A549 (cell line): ENCODE data around the gene FOXK1. TPM values are rescaled to one million over a fixed set of nuclear protein-coding genes. Genes with fewer than 3 reads are reported as not detected.

Experiments
- ATAC-seq, 2 experiments: fragments of 200-7000 bp in 1 of 2; fragments of >200 bp in 1 of 2; cut with Nextera tagmentation in 1 of 2; cut with Tn5 transposase in 1 of 2; 3 replicates each; pipeline versions ENCODE4 v1.8.0 to v1.9.1; 2018 to 2020; ENCODE audit warnings: mild to moderate bottlenecking in 1 of 2, moderate library complexity in 1 of 2
- CTCF ChIA-PET: fragments of 300-600 bp; sonication (Branson Sonifier 250); formaldehyde crosslinking; extraction: SDS; loops from one replicate; lab custom pipeline; 2021; ENCODE audit warnings: antibody characterized with exemption, inconsistent platforms; lab: Yijun Ruan, JAX
- POLR2A ChIA-PET: fragments of 350-600 bp; formaldehyde crosslinking; extraction: SDS; loops from one replicate; lab custom pipeline; 2021; ENCODE audit warnings: antibody characterized with exemption, inconsistent platforms; lab: Yijun Ruan, JAX
- DNase-seq, 2 experiments: peaks; one replicate each; pipeline versions ENCODE4 v3.0.0 to v3.0.0-alpha.2; 2011 to 2016; ENCODE audit warnings: low read depth in 1 of 2, low spot score in 1 of 2
- FAIRE-seq: peaks from 2 replicates; lab custom pipeline; 2011; peaks lifted over from hg19 to GRCh38; lab: Jason Lieb, UNC
- H3K27ac ChIP-seq, 2 experiments: fragments of >200 bp; sonication (Bioruptor Twin); formaldehyde crosslinking; 3 replicates each; pipeline ENCODE4 v1.5.1; 2016 to 2017
- H3K4me1 ChIP-seq: fragments of >200 bp; sonication (Bioruptor Twin); formaldehyde crosslinking; 3 replicates; pipeline ENCODE4 v1.6.1; 2016
- H3K4me2 ChIP-seq: fragments of >200 bp; sonication (Bioruptor Twin); formaldehyde crosslinking; 3 replicates; pipeline ENCODE4 v1.6.1; 2016
- H3K4me3 ChIP-seq: fragments of >200 bp; sonication (Bioruptor Twin); formaldehyde crosslinking; 3 replicates; pipeline ENCODE4 v1.5.1; 2016
- H3K9me3 ChIP-seq: fragments of >200 bp; sonication (Bioruptor Twin); formaldehyde crosslinking; 3 replicates; pipeline ENCODE4 v1.6.1; 2016
- ATOH8 ChIP-seq: fragments of 250-450 bp; sonication (Bioruptor Pico); IDR thresholded peaks from 2 replicates; pipeline ENCODE4 v1.5.0; 2020; ENCODE audit warnings: low read depth, mild to moderate bottlenecking, moderate library complexity
- CBX2 ChIP-seq: fragments of 200-600 bp; sonication (generic); IDR thresholded peaks from 2 replicates; pipeline ENCODE4 v1.6.1; 2016; ENCODE audit warnings: low read depth, mild to moderate bottlenecking, borderline replicate concordance
- CEBPB ChIP-seq, 2 experiments: fragments of >200 bp in 1 of 2; sonication (Bioruptor Twin) in 1 of 2; formaldehyde crosslinking in 1 of 2; IDR thresholded peaks; 2 replicates each; pipeline ENCODE4 v1.6.1; 2012 to 2016
- EHF ChIP-seq: fragments of 250-450 bp; sonication (Bioruptor Pico); IDR thresholded peaks from 2 replicates; pipeline ENCODE4 v1.5.0; 2020; ENCODE audit warnings: mild to moderate bottlenecking
- ESRRA ChIP-seq: fragments of 150-350 bp; IDR thresholded peaks from 2 replicates; pipeline ENCODE4 v1.6.1; 2014; ENCODE audit warnings: mild to moderate bottlenecking, low read length, borderline replicate concordance
- FOSB ChIP-seq: fragments of 250-450 bp; sonication (Bioruptor Pico); IDR thresholded peaks from 2 replicates; pipeline ENCODE4 v1.5.0; 2020; ENCODE audit warnings: mild to moderate bottlenecking, moderate library complexity
- FOSL2 ChIP-seq, 2 experiments: fragments of 450-650 bp in 1 of 2; fragments of >200 bp in 1 of 2; sonication (Bioruptor Twin) in 1 of 2; formaldehyde crosslinking; IDR thresholded peaks; 2 replicates each; pipeline versions ENCODE4 v1.5.0 to v1.6.1; 2016 to 2020; ENCODE audit warnings: mild to moderate bottlenecking in 1 of 2, moderate library complexity in 1 of 2
- GATA3 ChIP-seq: IDR thresholded peaks from 2 replicates; pipeline ENCODE4 v1.6.1; 2012; ENCODE audit warnings: borderline replicate concordance
- HEYL ChIP-seq: fragments of 250-450 bp; sonication (Bioruptor Pico); IDR thresholded peaks from 2 replicates; pipeline ENCODE4 v1.8.0; 2021; ENCODE audit warnings: mild to moderate bottlenecking, moderate library complexity
- HOXB13 ChIP-seq: fragments of 250-450 bp; sonication (Bioruptor Pico); IDR thresholded peaks from 2 replicates; pipeline ENCODE4 v1.5.0; 2020; ENCODE audit warnings: low read depth, mild to moderate bottlenecking, moderate library complexity
- JUN ChIP-seq, 2 experiments: fragments of >200 bp; sonication (Bioruptor Twin); formaldehyde crosslinking; IDR thresholded peaks; 2 replicates in 1 of 2; 3 replicates in 1 of 2; pipeline ENCODE4 v1.6.1; 2016 to 2017
- KDM1A ChIP-seq: fragments of 200-600 bp; sonication (generic); IDR thresholded peaks from 2 replicates; pipeline ENCODE4 v1.6.1; 2016; ENCODE audit warnings: low read depth, mild to moderate bottlenecking
- MAFK ChIP-seq: fragments of 450-650 bp; IDR thresholded peaks from 2 replicates; pipeline ENCODE4 v1.6.1; 2014; ENCODE audit not compliant: partially characterized antibody
- NFE2L2 ChIP-seq: fragments of 150-350 bp; conservative IDR thresholded peaks from 2 replicates; pipeline ENCODE4 v1.6.1; 2014; ENCODE audit warnings: low read length
- NR3C1 ChIP-seq: fragments of >200 bp; sonication (Bioruptor Twin); formaldehyde crosslinking; IDR thresholded peaks from 3 replicates; pipeline ENCODE4 v1.6.1; 2017
- RARB ChIP-seq: fragments of 250-450 bp; sonication (Bioruptor Pico); IDR thresholded peaks from 2 replicates; pipeline ENCODE4 v1.8.0; 2021; ENCODE audit warnings: mild to moderate bottlenecking, moderate library complexity
- RCOR1 ChIP-seq: fragments of 150-350 bp; IDR thresholded peaks from 2 replicates; pipeline ENCODE4 v1.6.1; 2014; ENCODE audit warnings: antibody characterized with exemption, low read length, low read depth
- RNF2 ChIP-seq: fragments of 200-600 bp; sonication (generic); IDR thresholded peaks from 2 replicates; pipeline ENCODE4 v1.6.1; 2016; ENCODE audit warnings: low read depth, mild to moderate bottlenecking, antibody characterized with exemption, moderate library complexity, borderline replicate concordance
- SREBF2 ChIP-seq: fragments of 450-650 bp; IDR thresholded peaks from 2 replicates; pipeline ENCODE4 v1.6.1; 2014; ENCODE audit warnings: mild to moderate bottlenecking, moderate library complexity
- ZFP36 ChIP-seq: fragments of 450-650 bp; IDR thresholded peaks from 2 replicates; pipeline ENCODE4 v1.6.1; 2014; ENCODE audit warnings: borderline replicate concordance; ENCODE audit not compliant: partially characterized antibody
- ZSCAN20 ChIP-seq: fragments of 250-450 bp; sonication (Bioruptor Pico); IDR thresholded peaks from 2 replicates; pipeline ENCODE4 v1.8.0; 2022; ENCODE audit warnings: mild to moderate bottlenecking, moderate library complexity
- WGBS: methylation state at CpG from one replicate; pipeline ENCODE4 v1.1.6; 2017; ENCODE audit errors: missing lambda C conversion rate; 5-methylcytosine and 5-hydroxymethylcytosine counted together
- polyA plus RNA-seq, 4 experiments: library from polyadenylated mRNA; depleted of rRNA in 3 of 4; stranded (reverse); fragments of >200 nt; fragmentation: RNase III in 1 of 4; extraction: RNeasy Plus Mini Kit Qiagen cat#74134 plus additional on column Dnase treatment in 1 of 4; gene quantifications; 2 replicates in 3 of 4; 3 replicates in 1 of 4; pipeline ENCODE4 v1.2.3, GENCODE V29; 2011 to 2017
- TF ChIP-seq, protein P1 (sequence below): fragments of >200 bp; sonication (Bioruptor Twin); formaldehyde crosslinking; IDR thresholded peaks from 3 replicates; pipeline ENCODE4 v1.6.1; 2016
- TF ChIP-seq, protein P2 (sequence below): IDR thresholded peaks from 2 replicates; pipeline ENCODE4 v1.6.1; 2012

The FOXK1 gene
- polyA plus RNA-seq, 2 of the 4 experiments (the other 2 are of a cell fraction), result 6.8 to 10.9 TPM

DNA sequence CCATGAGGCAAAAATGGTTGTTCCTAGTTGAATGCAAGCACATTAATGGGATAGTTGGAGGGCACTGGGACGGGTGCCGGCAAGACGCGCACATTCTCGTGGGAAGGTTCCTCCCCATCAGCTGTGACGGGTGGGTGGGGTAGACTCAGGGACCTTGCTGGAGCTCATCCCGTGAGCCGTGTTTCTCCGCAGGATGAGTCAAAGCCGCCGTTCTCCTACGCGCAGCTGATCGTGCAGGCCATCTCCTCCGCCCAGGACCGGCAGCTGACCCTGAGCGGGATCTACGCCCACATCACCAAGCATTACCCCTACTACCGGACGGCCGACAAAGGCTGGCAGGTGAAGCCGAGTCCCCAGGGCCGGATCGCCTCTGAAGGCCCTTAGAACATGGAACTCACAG lies 73.0 kb downstream of the FOXK1 start:
- TF ChIP-seq MAFK (no peak), RCOR1 (no peak), NFE2L2 (no peak), ATOH8 (CRISPR knock-in tag) (no peak), SREBF2 (no peak), ZSCAN20 (no peak), FOSL2 (IDR thresholded peaks at IDR 0.05) (no peak), FOSL2 (CRISPR knock-in tag; IDR thresholded peaks at IDR 0.05) (no peak), HEYL (CRISPR knock-in tag) (no peak), NR3C1 (no peak), RNF2 (no peak), CEBPB (IDR thresholded peaks at IDR 0.05) (no peak), ESRRA (no peak), GATA3 (no peak), ZFP36 (no peak), JUN (IDR thresholded peaks at IDR 0.05) (no peak), EHF (CRISPR knock-in tag) (no peak)
- TF ChIP-seq, protein P1, sequence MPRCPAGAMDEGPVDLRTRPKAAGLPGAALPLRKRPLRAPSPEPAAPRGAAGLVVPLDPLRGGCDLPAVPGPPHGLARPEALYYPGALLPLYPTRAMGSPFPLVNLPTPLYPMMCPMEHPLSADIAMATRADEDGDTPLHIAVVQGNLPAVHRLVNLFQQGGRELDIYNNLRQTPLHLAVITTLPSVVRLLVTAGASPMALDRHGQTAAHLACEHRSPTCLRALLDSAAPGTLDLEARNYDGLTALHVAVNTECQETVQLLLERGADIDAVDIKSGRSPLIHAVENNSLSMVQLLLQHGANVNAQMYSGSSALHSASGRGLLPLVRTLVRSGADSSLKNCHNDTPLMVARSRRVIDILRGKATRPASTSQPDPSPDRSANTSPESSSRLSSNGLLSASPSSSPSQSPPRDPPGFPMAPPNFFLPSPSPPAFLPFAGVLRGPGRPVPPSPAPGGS, result no peak
- FAIRE-seq, result no peak
- POLR2A ChIA-PET, result no interaction called here
- WGBS, result 95% methylated on average over 21 of the region's 24 CpGs
- no peak overlapping the region for H3K27ac ChIP-seq
- H3K9me3 ChIP-seq, result no peaks in the 10 kb centered on the region
- DNase-seq, result no peak
- no peak for ATAC-seq
- peaks cover 12% of the 10 kb centered on the region for H3K4me1 ChIP-seq
- CTCF ChIA-PET, result interaction anchor here (1.0 to 6.6 kb wide), 13 partner anchors 9 to 124 kb away, joined by 3 to 46 read pairs (median 8); partner anchors contain the start of gene AP5Z1
- H3K4me2 ChIP-seq, result no peak overlapping the region
- no peak overlapping the region for H3K4me3 ChIP-seq

GRCh38 chr7:4758111-4758510 lies 76.0 kb downstream of the FOXK1 start:
- WGBS, result 92% methylated on average over 19 of the region's 19 CpGs
- CTCF ChIA-PET, result interaction anchor here (1.5 to 6.6 kb wide), 2 partner anchors 14 to 126 kb away, joined by 6 to 46 read pairs; no protein-coding TSS in a partner anchor
- TF ChIP-seq RARB (CRISPR knock-in tag), result no peak
- TF ChIP-seq, protein P2, sequence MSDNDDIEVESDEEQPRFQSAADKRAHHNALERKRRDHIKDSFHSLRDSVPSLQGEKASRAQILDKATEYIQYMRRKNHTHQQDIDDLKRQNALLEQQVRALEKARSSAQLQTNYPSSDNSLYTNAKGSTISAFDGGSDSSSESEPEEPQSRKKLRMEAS, result no peak
- no peak for TF ChIP-seq FOSB (CRISPR knock-in tag)
- no peak for TF ChIP-seq CBX2
- TF ChIP-seq, all 56 proteins: peak for 0
- POLR2A ChIA-PET, result interaction anchor here (1.0 kb wide), 1 partner anchor 13 kb away, joined by 4 read pairs; no protein-coding TSS in a partner anchor
- Histone ChIP-seq H3K4me1 (peaks cover 7% of the 10 kb centered on the region), H3K9me3 (no peaks in the 10 kb centered on the region), H3K4me2 (no peak overlapping the region), H3K4me3 (no peak overlapping the region), H3K27ac (no peak overlapping the region)
- FAIRE-seq (no peak), DNase-seq (no peak), ATAC-seq (no peak)

GRCh38 chr7:4758791-4759190 lies 76.7 kb downstream of the FOXK1 start:
- no peak for TF ChIP-seq HOXB13 (CRISPR knock-in tag)
- no peak for TF ChIP-seq KDM1A
- no peak for TF ChIP-seq SREBF2
- H3K4me3 ChIP-seq, result no peak overlapping the region
- H3K4me1 ChIP-seq, result peaks cover under 1% of the 10 kb centered on the region; the same call in 1 of the 3 replicates
- 95% methylated on average over 29 of the region's 29 CpGs for WGBS
- no peak overlapping the region for H3K27ac ChIP-seq
- ChIA-PET POLR2A (no interaction called here), CTCF (interaction anchor here (0.7 to 6.6 kb wide), 3 partner anchors 15 to 127 kb away, joined by 3 to 46 read pairs (median 6); no protein-coding TSS in a partner anchor)
- DNase-seq, result no peak
- no peaks in the 10 kb centered on the region for H3K9me3 ChIP-seq
- FAIRE-seq, result no peak
- H3K4me2 ChIP-seq, result no peak overlapping the region
- ATAC-seq, result no peak
